PC-3 (cell line): ENCODE data around the gene PADI1. TPM values are rescaled to one million over a fixed set of nuclear protein-coding genes. Genes with fewer than 3 reads are reported as not detected.
"Not testable (repeated sequence)": the region's sequence is repeated elsewhere in the genome, so short reads cannot be mapped to it uniquely, and the experiment has no call there.

ENCODE experiments used
- ATAC-seq: fragments of 200-7000 bp; cut with Tn5 transposase; 2 replicates; pipeline ENCODE4 v1.9.1; 2020; ENCODE audit warnings: mild to moderate bottlenecking, moderate library complexity
- BruUV-seq: library from RNA; stranded (reverse); fragments of 400-500 nt; replicated peaks from 2 replicates; lab custom pipeline; 2021; lab: Mats Ljungman, UMichigan
- CTCF ChIA-PET: fragments of 300-600 bp; sonication (Branson Sonifier 250); formaldehyde crosslinking; loops from one replicate; lab custom pipeline; 2022; ENCODE audit warnings: antibody characterized with exemption; lab: Charles Lee
- POLR2A ChIA-PET: fragments of 300-600 bp; sonication (Branson Sonifier 250); formaldehyde crosslinking; loops from one replicate; lab custom pipeline; 2022; ENCODE audit warnings: antibody characterized with exemption; ENCODE audit not compliant: unreplicated experiment; lab: Charles Lee
- DNase-seq: peaks from one replicate; pipeline ENCODE4 v3.0.0-alpha.2; 2015
- H2AFZ ChIP-seq: fragments of 300-600 bp; sonication (generic); 2 replicates; pipeline ENCODE4 v1.6.0; 2016; ENCODE audit warnings: antibody characterized with exemption, low read length
- H3F3A ChIP-seq: fragments of 300-600 bp; sonication (generic); one replicate; pipeline ENCODE4 v1.6.0; 2017; ENCODE audit warnings: antibody characterized with exemption, low read length, control low read depth, mild to moderate bottlenecking; ENCODE audit not compliant: unreplicated experiment
- H3K27ac ChIP-seq: fragments of 300-600 bp; sonication (generic); 2 replicates; pipeline ENCODE4 v1.5.1; 2016; ENCODE audit warnings: mild to moderate bottlenecking, low read length
- H3K27me3 ChIP-seq: fragments of 300-600 bp; sonication (generic); 2 replicates; pipeline ENCODE4 v1.6.1; 2016; ENCODE audit warnings: low read length, mixed read lengths
- H3K36me3 ChIP-seq: fragments of 300-600 bp; sonication (generic); 2 replicates; pipeline ENCODE4 v1.6.1; 2016; ENCODE audit warnings: low read depth, mixed run types, low read length, mixed read lengths
- H3K4me1 ChIP-seq: fragments of 300-600 bp; sonication (generic); 2 replicates; pipeline ENCODE4 v1.5.1; 2016; ENCODE audit warnings: low read length; ENCODE audit not compliant: insufficient read depth
- H3K4me2 ChIP-seq: fragments of 300-600 bp; sonication (generic); 2 replicates; pipeline ENCODE4 v1.6.0; 2016; ENCODE audit warnings: low read length
- H3K4me3 ChIP-seq: fragments of 300-600 bp; sonication (generic); 2 replicates; pipeline ENCODE4 v1.5.1; 2016; ENCODE audit warnings: mild to moderate bottlenecking, low read length, mixed read lengths
- H3K79me2 ChIP-seq: fragments of 300-600 bp; sonication (generic); 2 replicates; pipeline ENCODE4 v1.6.1; 2017; ENCODE audit warnings: low read length, mixed read lengths
- H3K9ac ChIP-seq: fragments of 300-600 bp; sonication (generic); 2 replicates; pipeline ENCODE4 v1.6.0; 2016; ENCODE audit warnings: mild to moderate bottlenecking, low read length
- H3K9me2 ChIP-seq: fragments of 300-600 bp; sonication (generic); replicated peaks from 2 replicates; pipeline ENCODE4 v1.6.1; 2016; ENCODE audit warnings: mixed run types, low read length, mixed read lengths
- H3K9me3 ChIP-seq: fragments of 300-600 bp; sonication (generic); 2 replicates; pipeline ENCODE4 v1.6.1; 2016; ENCODE audit warnings: low read length, mixed read lengths
- H4K20me1 ChIP-seq: fragments of 300-600 bp; sonication (generic); 2 replicates; pipeline ENCODE4 v1.6.1; 2016; ENCODE audit warnings: low read length, mixed read lengths
- EZH2 ChIP-seq: fragments of 300-600 bp; sonication (generic); IDR thresholded peaks from one replicate; pipeline ENCODE4 v1.6.1; 2017; ENCODE audit warnings: antibody characterized with exemption, mild to moderate bottlenecking, low read length; ENCODE audit not compliant: unreplicated experiment
- EZH2phosphoT487 ChIP-seq: fragments of 300-600 bp; sonication (generic); IDR thresholded peaks from 2 replicates; pipeline ENCODE4 v1.6.1; 2018; ENCODE audit warnings: mild to moderate bottlenecking, antibody characterized with exemption, low read length, borderline replicate concordance
- intact Hi-C: fragments of 100-400 bp; cut with micrococcal nuclease; formaldehyde crosslinking; loops from 2 replicates; pipeline ENCODE4 v1.9.0; 2023
- total RNA-seq: library from RNA; depleted of rRNA; stranded (reverse); fragments of >200 nt; gene quantifications from 2 replicates; pipeline ENCODE4 v1.2.3, GENCODE V29; 2014
- TF ChIP-seq, protein P1 (sequence below): fragments of 300-600 bp; sonication (generic); conservative IDR thresholded peaks from 2 replicates; pipeline ENCODE4 v1.5.1; 2017; ENCODE audit warnings: antibody characterized with exemption, low read depth, mild to moderate bottlenecking, low read length

PADI1 gene
- total RNA-seq, 1 experiment from 2014 or later: 0.73 TPM

DNA sequence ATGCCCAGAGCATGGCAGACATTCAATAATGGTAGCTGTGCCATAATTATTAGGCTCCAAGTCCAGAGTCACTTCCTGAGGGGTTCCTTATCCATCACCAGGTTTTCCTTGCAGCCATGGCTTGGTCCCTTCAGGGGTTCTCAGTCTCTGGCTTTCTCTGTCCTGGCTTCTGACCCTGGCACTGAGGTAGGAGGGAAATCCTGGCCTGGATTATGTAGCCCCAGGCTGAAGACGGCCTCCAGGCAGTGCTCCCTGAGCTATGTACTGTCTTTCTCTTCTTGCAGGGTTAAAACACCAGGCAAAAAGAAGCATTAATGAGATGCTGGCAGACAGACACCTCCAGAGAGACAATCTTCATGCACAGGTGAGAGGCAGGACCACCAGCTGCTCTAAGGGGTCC lies 34.5 kb downstream of the PADI1 start:
- Histone ChIP-seq H3K4me3 (no peak overlapping the region), H3F3A (no peaks in the 10 kb centered on the region), H3K9me3 (no peaks in the 10 kb centered on the region), H4K20me1 (no peaks in the 10 kb centered on the region), H3K79me2 (no peaks in the 10 kb centered on the region), H3K9me2 (no peaks in the 10 kb centered on the region), H3K36me3 (no peaks in the 10 kb centered on the region), H2AFZ (no peak overlapping the region), H3K9ac (no peak overlapping the region), H3K27ac (no peak overlapping the region), H3K4me1 (peaks cover 10% of the 10 kb centered on the region), H3K27me3 (no peaks in the 10 kb centered on the region), H3K4me2 (no peak overlapping the region)
- TF ChIP-seq, protein P1, sequence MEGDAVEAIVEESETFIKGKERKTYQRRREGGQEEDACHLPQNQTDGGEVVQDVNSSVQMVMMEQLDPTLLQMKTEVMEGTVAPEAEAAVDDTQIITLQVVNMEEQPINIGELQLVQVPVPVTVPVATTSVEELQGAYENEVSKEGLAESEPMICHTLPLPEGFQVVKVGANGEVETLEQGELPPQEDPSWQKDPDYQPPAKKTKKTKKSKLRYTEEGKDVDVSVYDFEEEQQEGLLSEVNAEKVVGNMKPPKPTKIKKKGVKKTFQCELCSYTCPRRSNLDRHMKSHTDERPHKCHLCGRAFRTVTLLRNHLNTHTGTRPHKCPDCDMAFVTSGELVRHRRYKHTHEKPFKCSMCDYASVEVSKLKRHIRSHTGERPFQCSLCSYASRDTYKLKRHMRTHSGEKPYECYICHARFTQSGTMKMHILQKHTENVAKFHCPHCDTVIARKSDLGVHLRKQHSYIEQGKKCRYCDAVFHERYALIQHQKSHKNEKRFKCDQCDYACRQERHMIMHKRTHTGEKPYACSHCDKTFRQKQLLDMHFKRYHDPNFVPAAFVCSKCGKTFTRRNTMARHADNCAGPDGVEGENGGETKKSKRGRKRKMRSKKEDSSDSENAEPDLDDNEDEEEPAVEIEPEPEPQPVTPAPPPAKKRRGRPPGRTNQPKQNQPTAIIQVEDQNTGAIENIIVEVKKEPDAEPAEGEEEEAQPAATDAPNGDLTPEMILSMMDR: no peak
- no peak for TF ChIP-seq EZH2phosphoT487
- TF ChIP-seq EZH2: no peak
- intact Hi-C loops: no loop called here
- DNase-seq: peak; percentile 79
- ChIA-PET POLR2A (no interaction called here), CTCF (no interaction called here)
- BruUV-seq: no TSS peak
- ATAC-seq: peak; percentile 33; the same call in 1 of the 2 replicates

GRCh38 chr1:17241011-17241779 lies 36.3 kb downstream of the PADI1 start:
- DNase-seq, H3K4me2 ChIP-seq, BruUV-seq, H3K4me3 ChIP-seq, H3K9ac ChIP-seq, intact Hi-C loops, H3K27me3 ChIP-seq, H3K9me3 ChIP-seq, H3K79me2 ChIP-seq, H3K9me2 ChIP-seq, H3K27ac ChIP-seq, H3F3A ChIP-seq, ATAC-seq, H4K20me1 ChIP-seq, H2AFZ ChIP-seq, POLR2A ChIA-PET, H3K36me3 ChIP-seq: not testable (repeated sequence)
- peaks cover 17% of the 10 kb centered on the region for H3K4me1 ChIP-seq
- CTCF ChIA-PET: interaction anchor here (0.6 kb wide), 1 partner anchor 163 kb away, joined by 3 read pairs; no protein-coding TSS in a partner anchor

- DNase-seq, H3K9me3 ChIP-seq, H3K9ac ChIP-seq, H3K79me2 ChIP-seq, H2AFZ ChIP-seq, H3K9me2 ChIP-seq, H3K27ac ChIP-seq, H3K4me3 ChIP-seq, BruUV-seq, H4K20me1 ChIP-seq, H3F3A ChIP-seq, H3K4me2 ChIP-seq, intact Hi-C loops, H3K36me3 ChIP-seq, POLR2A ChIA-PET, ATAC-seq, H3K27me3 ChIP-seq: not testable (repeated sequence)
- H3K4me1 ChIP-seq: peaks cover 22% of the 10 kb centered on the region
- CTCF ChIA-PET: interaction anchor here (0.6 kb wide), 1 partner anchor 163 kb away, joined by 3 read pairs; no protein-coding TSS in a partner anchor
Measured at GRCh38 chr1:17241780-17242074, 36.8 kb downstream of the PADI1 start.
